Osteocyte (in vitro differentiated cells): ENCODE data around the gene AXDND1. TPM values are rescaled to one million over a fixed set of nuclear protein-coding genes. Genes with fewer than 3 reads are reported as not detected.
"Not testable (repeated sequence)": the region's sequence is repeated elsewhere in the genome, so short reads cannot be mapped to it uniquely, and the experiment has no call there.

Experiments
- DNase-seq: peaks from one replicate; pipeline ENCODE4 v3.0.0; 2021; ENCODE audit warnings: mixed read lengths; ENCODE audit not compliant: unreplicated experiment; ENCODE audit errors: extremely low spot score
- H3K27ac Mint-ChIP-seq: one replicate; pipeline ENCODE4 v1.8.0; 2021; ENCODE audit warnings: mild to moderate bottlenecking, mixed read lengths; ENCODE audit not compliant: unreplicated experiment
- H3K27me3 Mint-ChIP-seq: one replicate; pipeline ENCODE4 v1.8.0; 2021; ENCODE audit warnings: mixed read lengths; ENCODE audit not compliant: unreplicated experiment
- H3K36me3 Mint-ChIP-seq: one replicate; pipeline ENCODE4 v1.8.0; 2021; ENCODE audit warnings: mixed read lengths; ENCODE audit not compliant: unreplicated experiment
- H3K4me1 Mint-ChIP-seq: one replicate; pipeline ENCODE4 v1.8.0; 2021; ENCODE audit warnings: mixed read lengths; ENCODE audit not compliant: unreplicated experiment
- H3K4me3 Mint-ChIP-seq: one replicate; pipeline ENCODE4 v1.8.0; 2021; ENCODE audit warnings: mild to moderate bottlenecking, moderate library complexity, mixed read lengths; ENCODE audit not compliant: unreplicated experiment
- H3K9me3 Mint-ChIP-seq: one replicate; pipeline ENCODE4 v1.8.0; 2021; ENCODE audit warnings: mixed read lengths; ENCODE audit not compliant: unreplicated experiment
- total RNA-seq: library from RNA; stranded (reverse); gene quantifications from 2 replicates; pipeline ENCODE4 v1.2.1, GENCODE V29; 2021
- TF ChIP-seq, protein P1 (sequence below): fragments of 200-600 bp; sonication (generic); IDR thresholded peaks from 2 replicates; pipeline ENCODE4 v1.5.0; 2021; ENCODE audit warnings: antibody characterized with exemption, mild to moderate bottlenecking, moderate library complexity

The AXDND1 gene
- total RNA-seq, 1 donor from 2014 or later, result 0.70 TPM

GRCh38 chr1:179509384-179509783, 143.6 kb downstream of the AXDND1 start:
- Mint-ChIP-seq H3K27me3 (peaks cover 10% of the 10 kb centered on the region), H3K36me3 (no peaks in the 10 kb centered on the region)
- TF ChIP-seq, protein P1, sequence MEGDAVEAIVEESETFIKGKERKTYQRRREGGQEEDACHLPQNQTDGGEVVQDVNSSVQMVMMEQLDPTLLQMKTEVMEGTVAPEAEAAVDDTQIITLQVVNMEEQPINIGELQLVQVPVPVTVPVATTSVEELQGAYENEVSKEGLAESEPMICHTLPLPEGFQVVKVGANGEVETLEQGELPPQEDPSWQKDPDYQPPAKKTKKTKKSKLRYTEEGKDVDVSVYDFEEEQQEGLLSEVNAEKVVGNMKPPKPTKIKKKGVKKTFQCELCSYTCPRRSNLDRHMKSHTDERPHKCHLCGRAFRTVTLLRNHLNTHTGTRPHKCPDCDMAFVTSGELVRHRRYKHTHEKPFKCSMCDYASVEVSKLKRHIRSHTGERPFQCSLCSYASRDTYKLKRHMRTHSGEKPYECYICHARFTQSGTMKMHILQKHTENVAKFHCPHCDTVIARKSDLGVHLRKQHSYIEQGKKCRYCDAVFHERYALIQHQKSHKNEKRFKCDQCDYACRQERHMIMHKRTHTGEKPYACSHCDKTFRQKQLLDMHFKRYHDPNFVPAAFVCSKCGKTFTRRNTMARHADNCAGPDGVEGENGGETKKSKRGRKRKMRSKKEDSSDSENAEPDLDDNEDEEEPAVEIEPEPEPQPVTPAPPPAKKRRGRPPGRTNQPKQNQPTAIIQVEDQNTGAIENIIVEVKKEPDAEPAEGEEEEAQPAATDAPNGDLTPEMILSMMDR, result no peak

DNA sequence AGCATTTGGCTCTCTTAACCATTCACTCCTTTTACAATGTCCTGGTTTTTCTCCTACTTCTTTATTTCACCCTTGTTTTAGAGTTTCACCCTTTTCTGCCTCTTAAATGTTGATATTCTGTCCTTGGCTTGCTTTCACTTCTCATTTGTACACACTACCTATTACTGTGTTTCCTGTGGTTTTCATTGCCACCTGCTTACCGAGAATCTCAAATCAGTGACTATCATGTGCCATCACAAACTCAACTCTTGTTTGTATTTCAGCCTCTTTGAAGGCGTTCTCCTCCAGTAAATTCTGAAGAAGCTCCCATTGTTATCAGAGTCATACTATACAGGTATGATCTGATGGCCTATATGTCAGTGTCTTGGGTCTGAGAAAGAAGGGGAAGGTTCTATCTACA, 144.3 kb downstream of the AXDND1 start:
- peaks cover 3% of the 10 kb centered on the region for H3K9me3 Mint-ChIP-seq
- H3K4me1 Mint-ChIP-seq, result no peaks in the 10 kb centered on the region

More at GRCh38 chr1:179509384-179509783, 143.6 kb downstream of the AXDND1 start:
- no peaks in the 10 kb centered on the region for H3K4me1 Mint-ChIP-seq
- no peak for DNase-seq
- H3K9me3 Mint-ChIP-seq, result peaks cover 3% of the 10 kb centered on the region
- no peak overlapping the region for H3K27ac Mint-ChIP-seq
- H3K4me3 Mint-ChIP-seq, result no peak overlapping the region

GRCh38 chr1:179516976-179517705, 151.4 kb downstream of the AXDND1 start:
- H3K27me3 Mint-ChIP-seq, result peaks cover 11% of the 10 kb centered on the region
- H3K4me3 Mint-ChIP-seq, result no peak overlapping the region
- H3K36me3 Mint-ChIP-seq, result no peaks in the 10 kb centered on the region
- no peak overlapping the region for H3K27ac Mint-ChIP-seq
- H3K4me1 Mint-ChIP-seq, result no peaks in the 10 kb centered on the region
- no peak for DNase-seq
- peaks cover 11% of the 10 kb centered on the region for H3K9me3 Mint-ChIP-seq
- TF ChIP-seq, protein P1, result no peak

More for the DNA sequence above, 144.3 kb downstream of the AXDND1 start:
- peaks cover 10% of the 10 kb centered on the region for H3K27me3 Mint-ChIP-seq
- no peaks in the 10 kb centered on the region for H3K36me3 Mint-ChIP-seq
- TF ChIP-seq, protein P1, result no peak
- DNase-seq, result no peak
- H3K4me3 Mint-ChIP-seq, result no peak overlapping the region
- no peak overlapping the region for H3K27ac Mint-ChIP-seq

DNA sequence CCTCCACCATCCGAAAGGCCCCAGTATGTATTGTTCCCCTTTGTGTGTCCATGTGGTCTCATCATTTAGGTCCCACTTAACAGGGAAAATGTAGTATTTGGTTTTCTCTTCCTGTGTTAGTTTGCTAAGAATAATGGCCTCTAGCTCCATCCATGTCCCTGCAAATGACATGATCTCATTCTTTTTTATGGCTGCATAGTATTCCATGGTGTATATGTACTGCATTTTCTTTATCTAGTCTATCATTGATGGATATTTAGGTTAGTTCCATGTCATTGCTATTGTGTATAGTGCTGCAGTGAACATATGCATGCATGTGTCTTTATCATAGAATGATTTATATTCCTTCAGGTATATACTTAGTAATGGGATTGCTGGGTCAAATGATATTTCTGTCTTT, 152.8 kb downstream of the AXDND1 start:
- not testable (repeated sequence) for H3K27me3 Mint-ChIP-seq, H3K36me3 Mint-ChIP-seq

DNA sequence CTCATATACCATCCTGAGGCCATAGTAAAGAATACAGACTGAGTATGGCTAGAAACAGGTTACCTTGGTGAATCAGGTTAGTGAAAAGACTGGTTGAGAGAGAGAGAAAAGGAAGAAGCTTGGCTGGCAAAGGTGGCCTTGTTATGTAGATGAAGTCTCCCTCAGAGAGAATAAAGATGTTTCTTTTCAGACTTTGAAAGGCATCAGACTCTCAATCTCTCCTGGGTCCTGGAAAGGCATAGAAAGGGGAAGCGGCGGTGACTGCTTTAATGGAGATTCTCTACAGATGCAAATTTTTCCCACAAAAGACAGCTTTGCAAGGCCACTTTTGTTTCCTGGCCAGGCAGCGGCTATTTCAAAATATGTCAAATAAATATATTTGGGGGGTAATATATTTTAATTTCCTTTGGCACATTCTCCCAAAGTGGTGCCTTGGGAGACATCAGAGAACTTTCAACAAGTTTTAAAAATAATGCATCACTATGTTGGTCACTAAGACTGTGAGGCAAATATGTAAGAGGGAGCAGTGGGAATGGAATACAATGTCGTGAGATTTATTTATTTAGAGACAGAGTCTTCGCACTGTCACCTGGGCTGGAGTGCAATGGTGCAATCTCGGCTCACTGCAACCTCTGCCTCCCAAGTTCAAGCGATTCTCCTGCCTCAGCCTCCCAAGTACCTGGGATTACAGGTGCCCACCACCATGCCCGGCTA, 163.9 kb downstream of the AXDND1 start:
- Mint-ChIP-seq H3K27ac (no peak overlapping the region), H3K36me3 (no peaks in the 10 kb centered on the region)

More for the DNA sequence above, 152.8 kb downstream of the AXDND1 start:
- not testable (repeated sequence) for DNase-seq, H3K4me1 Mint-ChIP-seq, H3K27ac Mint-ChIP-seq, H3K9me3 Mint-ChIP-seq, H3K4me3 Mint-ChIP-seq

More for the DNA sequence above, 163.9 kb downstream of the AXDND1 start:
- H3K27me3 Mint-ChIP-seq, result peaks cover 3% of the 10 kb centered on the region
- no peaks in the 10 kb centered on the region for H3K9me3 Mint-ChIP-seq
- DNase-seq, result no peak
- H3K4me1 Mint-ChIP-seq, result no peaks in the 10 kb centered on the region
- H3K4me3 Mint-ChIP-seq, result no peak overlapping the region
- TF ChIP-seq, protein P1, result no peak
